T47D (cell line): ENCODE results near the gene SUPT20H.

Experiments
- DNase-seq, 2 experiments: peaks; one replicate each; pipeline versions ENCODE4 v3.0.0 to v3.0.0-alpha.2; 2011 to 2012; ENCODE audit warnings: low read depth in 1 of 2, low spot score in 1 of 2
- JUND ChIP-seq: IDR thresholded peaks from 2 replicates; pipeline ENCODE4 v1.6.1; 2012; ENCODE audit warnings: low read depth
- in situ Hi-C: cut with HindIII; loops from 2 replicates; pipeline ENCODE4 v1.10.0; 2016; ENCODE audit warnings: low sequenced_read_pairs, low pct_unique_long_range_greater_than_20kb

The SUPT20H gene

GRCh38 chr13:37011788-37012187 is 47.7 kb downstream of the SUPT20H start:
- in situ Hi-C loops: no loop called here

GRCh38 chr13:37011002-37011401 is 48.5 kb downstream of the SUPT20H start:
- in situ Hi-C loops: no loop called here
- no peak for DNase-seq
- TF ChIP-seq JUND: no peak

More at GRCh38 chr13:37011788-37012187, 47.7 kb downstream of the SUPT20H start:
- TF ChIP-seq JUND: no peak
- no peak for DNase-seq

DNA sequence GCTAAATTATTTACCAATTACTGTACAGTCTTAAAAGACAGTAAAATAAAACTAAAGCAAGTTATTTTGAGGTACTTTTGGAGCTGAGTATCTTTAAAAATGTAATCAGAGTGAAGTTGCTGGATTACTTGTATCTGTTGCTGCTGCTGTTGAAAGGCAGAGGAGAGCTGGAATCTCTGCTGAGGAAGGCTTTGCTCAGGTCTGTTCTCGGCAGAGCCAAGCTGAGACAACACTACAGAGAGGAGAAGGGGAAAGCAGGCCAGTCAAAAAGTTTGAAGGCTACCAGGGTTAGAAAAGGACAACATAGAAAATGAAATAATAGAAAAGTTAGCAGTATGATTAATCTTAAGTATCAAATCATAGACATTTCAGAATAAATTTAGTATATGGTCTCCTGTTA is 49.1 kb downstream of the SUPT20H start:
- in situ Hi-C loops: no loop called here
- TF ChIP-seq JUND: no peak
- DNase-seq: no peak

GRCh38 chr13:37009692-37010091 is 49.8 kb downstream of the SUPT20H start:
- TF ChIP-seq JUND: no peak

DNA sequence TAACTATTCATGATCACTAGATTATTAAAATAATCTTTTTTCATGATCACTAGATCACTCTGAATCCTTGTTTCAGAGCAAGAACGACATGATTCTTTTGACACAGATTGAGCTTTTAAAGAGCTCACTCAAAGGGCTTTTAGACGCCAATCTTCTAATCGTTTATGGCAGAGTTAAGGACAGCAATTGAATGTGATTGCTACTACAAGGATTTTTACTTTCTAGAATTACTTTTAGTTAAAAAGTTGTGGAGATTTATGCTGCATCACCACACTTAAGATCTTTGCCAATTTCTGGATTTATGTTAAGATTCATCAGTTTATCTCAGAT is 57.6 kb downstream of the SUPT20H start:
- TF ChIP-seq JUND: no peak
- in situ Hi-C loops: no loop called here
- DNase-seq: no peak

More at GRCh38 chr13:37009692-37010091, 49.8 kb downstream of the SUPT20H start:
- no peak for DNase-seq
- in situ Hi-C loops: no loop called here

DNA sequence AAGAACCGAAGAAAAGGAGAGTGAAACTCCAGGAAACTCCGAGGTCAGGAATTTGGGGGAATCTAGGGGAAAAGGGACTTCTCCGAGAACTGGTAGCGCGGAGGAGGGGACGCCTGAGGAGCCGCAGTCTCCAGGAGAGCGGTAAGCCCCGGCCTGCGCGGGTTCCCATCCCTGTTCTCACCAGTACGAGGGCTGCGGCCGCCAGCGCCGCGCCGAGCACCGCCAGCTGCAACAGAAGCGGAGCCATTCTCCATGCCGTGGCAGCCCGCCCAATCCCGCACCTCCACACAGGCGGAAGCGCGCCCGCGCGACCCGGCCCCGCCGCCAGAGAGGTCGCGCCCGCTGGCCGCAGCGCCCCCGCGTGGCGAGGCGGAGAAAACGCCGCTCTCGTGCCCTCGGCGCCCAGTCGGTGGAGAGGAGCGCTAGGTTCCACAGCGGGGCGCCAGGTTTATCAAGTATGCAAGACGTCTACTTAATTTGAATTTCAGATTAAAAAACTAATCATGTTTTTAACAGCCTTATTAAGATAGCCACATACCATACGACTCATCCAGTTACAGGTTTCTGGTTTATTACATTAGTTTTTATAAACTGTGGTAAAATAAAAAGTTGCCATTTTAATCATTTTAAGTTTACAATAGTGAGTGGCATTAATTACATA is 60.3 kb downstream of the SUPT20H start, which contains the start of gene ALG5:
ALG5 (minus strand) TSS at position 287 of the 661 bp plus-strand sequence; CDS start at position 247, 40 bp downstream.
- TF ChIP-seq JUND: no peak
- in situ Hi-C loops: no loop called here
- DNase-seq: peak; percentile 56 to 89

DNA sequence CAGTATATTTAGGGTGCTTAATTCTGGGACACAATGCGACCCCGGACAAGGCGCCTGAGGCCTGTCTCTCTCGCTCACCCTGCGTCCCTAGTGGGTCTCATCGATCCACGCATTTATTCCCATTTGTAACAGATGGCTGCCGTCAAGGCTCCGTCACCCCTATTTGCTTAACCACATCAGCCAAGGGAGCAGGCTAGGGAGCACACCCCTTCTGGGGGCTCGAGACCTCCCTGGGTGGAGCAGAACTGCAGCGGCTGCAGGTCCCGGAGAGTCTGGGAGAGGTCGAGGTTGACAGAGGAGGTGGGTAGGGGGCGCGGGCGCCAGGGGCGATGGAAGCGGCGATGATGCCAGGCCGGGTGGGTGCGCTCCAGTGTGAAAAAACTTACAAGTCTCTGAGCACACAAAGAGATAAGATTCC is 60.9 kb downstream of the SUPT20H start:
- no peak for DNase-seq
- in situ Hi-C loops: no loop called here
- no peak for TF ChIP-seq JUND

GRCh38 chr13:36997716-36998427 is 61.6 kb downstream of the SUPT20H start:
- TF ChIP-seq JUND: no peak
- in situ Hi-C loops: no loop called here

GRCh38 chr13:36992362-36992761 is 67.1 kb downstream of the SUPT20H start:
- in situ Hi-C loops: no loop called here
- no peak for TF ChIP-seq JUND
- no peak for DNase-seq

More at GRCh38 chr13:36997716-36998427, 61.6 kb downstream of the SUPT20H start:
- no peak for DNase-seq

DNA sequence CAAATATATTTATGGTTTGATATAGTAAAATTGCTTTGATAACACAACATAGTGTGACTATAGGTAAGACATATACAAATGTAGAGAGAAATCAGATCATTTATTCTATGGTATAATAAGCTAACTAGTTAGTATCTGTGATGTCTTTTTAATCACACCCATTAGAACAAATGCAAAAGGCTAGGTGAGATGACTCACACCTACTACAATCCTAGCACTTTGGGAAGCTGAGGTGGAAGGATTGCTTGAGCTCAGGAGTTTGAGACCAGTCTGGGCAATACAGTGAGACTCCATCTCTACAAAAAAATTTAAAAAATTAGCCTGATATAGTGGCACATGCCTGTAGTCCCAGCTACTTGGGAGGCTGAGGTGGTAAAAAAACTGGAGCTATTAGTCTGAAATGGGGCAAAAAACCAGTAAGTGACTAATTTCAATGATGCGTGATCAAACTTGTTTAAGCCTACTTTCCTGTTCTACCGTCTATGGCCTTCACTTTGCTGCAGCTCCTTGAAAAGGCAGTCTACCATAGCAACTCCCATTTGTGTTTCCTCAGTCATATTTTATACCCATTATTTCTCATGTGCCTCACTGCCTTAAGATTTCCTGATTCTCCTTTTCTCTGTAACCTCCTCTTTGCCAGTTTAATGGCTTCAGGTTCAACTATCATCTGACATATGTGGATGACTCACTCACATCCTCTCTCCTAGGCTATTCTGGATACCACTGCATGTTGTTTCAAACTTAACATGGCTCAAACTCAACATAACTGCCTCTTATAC is 72.8 kb downstream of the SUPT20H start:
- DNase-seq: no peak
- no peak for TF ChIP-seq JUND
- in situ Hi-C loops: no loop called here

DNA sequence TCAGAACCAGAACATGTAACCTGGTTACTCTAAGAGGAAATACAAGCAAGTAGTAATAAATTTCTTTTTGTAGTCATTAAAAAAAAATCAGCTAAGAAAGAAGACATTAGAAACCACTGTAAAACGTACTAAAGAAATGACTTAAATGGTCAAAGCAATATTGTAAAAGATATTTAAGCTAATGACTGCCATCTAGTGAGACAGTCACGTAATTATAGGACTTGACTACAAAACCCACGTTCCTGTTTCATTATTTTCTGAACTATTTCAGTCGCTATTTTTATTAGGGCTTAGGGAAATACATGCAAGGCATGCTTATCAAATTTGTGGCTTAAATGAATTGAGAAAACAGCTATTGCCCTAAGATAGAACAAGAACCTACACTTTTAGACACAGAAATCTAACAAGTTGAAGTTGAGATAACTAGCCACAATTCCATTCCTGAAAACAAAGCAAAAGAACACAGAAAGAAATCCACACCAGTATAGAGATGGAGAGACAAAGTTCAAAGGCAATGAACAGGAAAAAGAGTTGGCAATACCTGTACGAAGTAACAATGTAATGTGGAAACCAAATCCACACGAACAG is 78.2 kb downstream of the SUPT20H start:
- peak in 1 of 2 experiments; percentile 38 for DNase-seq
- in situ Hi-C loops: no loop called here
- TF ChIP-seq JUND: no peak

DNA sequence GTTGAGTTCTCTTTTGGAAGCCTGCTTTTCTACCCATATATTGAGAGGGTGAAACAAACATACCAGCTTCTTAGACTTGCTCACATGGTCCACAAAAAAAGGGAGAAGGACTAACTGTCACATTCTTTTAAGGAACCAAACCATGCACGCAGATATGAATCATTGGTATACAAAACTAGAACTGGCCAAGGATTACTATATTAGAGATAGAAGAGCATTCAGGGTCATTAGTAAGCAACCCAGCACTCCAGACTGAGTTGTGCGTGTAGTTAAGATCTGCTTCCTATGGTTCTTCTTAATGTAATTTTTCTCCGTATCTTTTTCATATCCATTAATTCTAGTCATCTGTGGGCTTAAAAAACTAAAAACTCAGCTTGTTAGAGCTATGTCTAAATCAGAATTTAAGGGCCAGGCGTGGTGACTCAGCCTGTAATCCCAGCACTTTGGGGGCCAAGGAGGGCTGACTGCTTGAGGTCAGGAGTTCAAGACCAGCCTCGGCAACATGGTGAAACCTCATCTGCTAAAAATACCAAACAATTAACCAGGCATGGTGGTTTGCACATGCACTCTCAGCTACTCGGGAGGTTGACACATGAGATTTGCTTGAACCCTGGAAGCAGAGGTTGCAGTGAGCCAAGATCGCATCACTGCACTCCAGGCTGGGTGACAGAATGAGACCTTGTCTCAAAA is 80.0 kb downstream of the SUPT20H start:
- TF ChIP-seq JUND: no peak
- DNase-seq: no peak
- in situ Hi-C loops: no loop called here
